ENCODE data around the gene IRS4. TPM values are rescaled to one million over a fixed set of nuclear protein-coding genes. Genes with fewer than 3 reads are reported as not detected.

IRS4 gene
- total RNA-seq, 1 donor from 2014 or later: 70.1 TPM

DNA sequence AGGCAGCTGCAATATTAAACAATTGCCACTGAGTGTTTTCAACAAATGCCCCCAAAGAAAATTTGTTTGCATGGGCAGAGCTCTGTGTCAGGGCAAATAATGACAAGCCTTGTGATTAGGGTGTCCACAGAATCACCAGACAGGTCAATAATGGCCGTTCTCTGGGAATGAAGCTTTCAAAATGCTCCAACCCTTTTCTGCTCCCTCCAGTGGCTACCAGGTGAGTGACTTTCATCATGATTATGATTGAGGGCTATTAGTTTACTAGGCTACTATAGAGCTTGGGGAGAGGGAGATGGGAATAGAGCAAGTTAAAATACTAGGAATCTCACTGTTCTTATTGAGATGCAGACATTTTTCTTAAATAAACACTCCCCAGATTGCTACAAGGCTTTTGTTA, 23.5 kb downstream of the IRS4 start:
- TF ChIP-seq EZH2phosphoT487 (IDR thresholded peaks at IDR 0.05): no peak
- no peak for TF ChIP-seq EZH2 (IDR thresholded peaks at IDR 0.05)
- TF ChIP-seq, protein P1, sequence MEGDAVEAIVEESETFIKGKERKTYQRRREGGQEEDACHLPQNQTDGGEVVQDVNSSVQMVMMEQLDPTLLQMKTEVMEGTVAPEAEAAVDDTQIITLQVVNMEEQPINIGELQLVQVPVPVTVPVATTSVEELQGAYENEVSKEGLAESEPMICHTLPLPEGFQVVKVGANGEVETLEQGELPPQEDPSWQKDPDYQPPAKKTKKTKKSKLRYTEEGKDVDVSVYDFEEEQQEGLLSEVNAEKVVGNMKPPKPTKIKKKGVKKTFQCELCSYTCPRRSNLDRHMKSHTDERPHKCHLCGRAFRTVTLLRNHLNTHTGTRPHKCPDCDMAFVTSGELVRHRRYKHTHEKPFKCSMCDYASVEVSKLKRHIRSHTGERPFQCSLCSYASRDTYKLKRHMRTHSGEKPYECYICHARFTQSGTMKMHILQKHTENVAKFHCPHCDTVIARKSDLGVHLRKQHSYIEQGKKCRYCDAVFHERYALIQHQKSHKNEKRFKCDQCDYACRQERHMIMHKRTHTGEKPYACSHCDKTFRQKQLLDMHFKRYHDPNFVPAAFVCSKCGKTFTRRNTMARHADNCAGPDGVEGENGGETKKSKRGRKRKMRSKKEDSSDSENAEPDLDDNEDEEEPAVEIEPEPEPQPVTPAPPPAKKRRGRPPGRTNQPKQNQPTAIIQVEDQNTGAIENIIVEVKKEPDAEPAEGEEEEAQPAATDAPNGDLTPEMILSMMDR (IDR thresholded peaks at IDR 0.05): no peak
- Histone ChIP-seq H3K9ac (no peak overlapping the region), H3K79me2 (ENCODE audit: low read depth) (no peaks in the 10 kb centered on the region), H3K4me1 (no peaks in the 10 kb centered on the region), H3K4me2 (no peak overlapping the region), H3K9me3 (ENCODE audit: low read depth) (peaks cover 10% of the 10 kb centered on the region), H3F3A (ENCODE audit: low read depth) (no peaks in the 10 kb centered on the region), H4K20me1 (ENCODE audit: low read depth) (no peaks in the 10 kb centered on the region), H3K27ac (no peak overlapping the region), H3K4me3 (no peak overlapping the region), H3K27me3 (no peaks in the 10 kb centered on the region), H2AFZ (replicated peaks) (no peak overlapping the region), H3K36me3 (no peaks in the 10 kb centered on the region)
- Mint-ChIP-seq H3K4me3 (no peak overlapping the region), H3K9me3 (peaks cover 24% of the 10 kb centered on the region), H3K4me1 (no peaks in the 10 kb centered on the region), H3K27me3 (ENCODE audit: insufficient read depth, low read depth) (no peaks in the 10 kb centered on the region), H3K36me3 (no peaks in the 10 kb centered on the region), H3K27ac (no peak overlapping the region)
- DNase-seq (ENCODE audit: low spot score): no peak

DNA sequence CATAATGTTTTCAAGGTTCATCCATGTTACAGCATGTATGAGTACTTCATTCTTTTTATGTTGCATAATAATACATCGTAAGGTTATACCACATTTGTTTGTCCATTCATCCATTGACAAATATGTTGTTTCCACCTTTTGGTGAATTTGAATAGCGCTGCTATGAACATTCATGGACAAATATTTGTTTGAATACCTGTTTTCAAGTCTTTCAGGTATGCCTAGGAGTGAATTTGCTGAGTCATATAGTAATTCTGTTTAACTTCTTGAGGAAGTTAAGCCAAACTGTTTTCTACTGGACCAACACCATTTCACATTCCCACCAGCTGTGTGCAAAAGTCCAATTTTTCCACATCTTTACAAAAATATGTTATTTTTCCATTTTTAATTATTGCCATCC, 31.5 kb downstream of the IRS4 start:
- H3K27me3 Mint-ChIP-seq (ENCODE audit: insufficient read depth, low read depth): no peaks in the 10 kb centered on the region
- H3K4me3 Mint-ChIP-seq: no peak overlapping the region
- H3K9ac ChIP-seq: no peak overlapping the region
- no peak overlapping the region for H3K4me2 ChIP-seq
- no peaks in the 10 kb centered on the region for H3K9me3 Mint-ChIP-seq
- no peaks in the 10 kb centered on the region for H3K27me3 ChIP-seq
- H3K4me1 ChIP-seq: peaks cover 4% of the 10 kb centered on the region
- TF ChIP-seq, protein P1 (IDR thresholded peaks at IDR 0.05): no peak
- TF ChIP-seq EZH2 (IDR thresholded peaks at IDR 0.05) (no peak), EZH2phosphoT487 (IDR thresholded peaks at IDR 0.05) (no peak)
- no peaks in the 10 kb centered on the region for H3F3A ChIP-seq (ENCODE audit: low read depth)
- H3K79me2 ChIP-seq (ENCODE audit: low read depth): no peaks in the 10 kb centered on the region
- no peaks in the 10 kb centered on the region for H3K36me3 Mint-ChIP-seq
- H3K36me3 ChIP-seq: no peaks in the 10 kb centered on the region
- H3K9me3 ChIP-seq (ENCODE audit: low read depth): no peaks in the 10 kb centered on the region
- H3K27ac Mint-ChIP-seq: no peak overlapping the region
- peaks cover 3% of the 10 kb centered on the region for H3K4me1 Mint-ChIP-seq
- H4K20me1 ChIP-seq (ENCODE audit: low read depth): no peaks in the 10 kb centered on the region
- H3K27ac ChIP-seq: no peak overlapping the region
- no peak overlapping the region for H2AFZ ChIP-seq (replicated peaks)
- no peak overlapping the region for H3K4me3 ChIP-seq
- DNase-seq (ENCODE audit: low spot score): no peak

DNA sequence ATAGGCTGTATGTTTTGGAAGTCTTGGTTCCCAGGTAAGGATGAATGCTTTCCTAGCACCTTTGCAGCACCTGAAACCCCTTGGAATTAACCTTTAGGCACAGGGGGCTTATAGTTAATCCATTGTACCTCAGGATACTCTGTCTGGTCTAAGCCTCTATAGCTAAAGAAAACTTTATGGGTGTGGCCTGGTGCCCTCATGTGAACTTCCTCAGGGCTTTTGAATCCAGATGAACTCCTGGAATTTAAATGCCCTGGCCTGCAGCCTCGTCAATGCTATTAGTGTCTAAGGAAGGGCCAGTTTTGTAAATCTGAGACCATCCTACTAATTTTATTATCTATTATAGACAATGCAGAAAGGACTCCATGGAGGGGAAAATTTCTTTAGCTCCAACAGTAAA, 33.8 kb downstream of the IRS4 start:
- Histone ChIP-seq H3K4me2 (no peak overlapping the region), H2AFZ (replicated peaks) (no peak overlapping the region), H3K27ac (no peak overlapping the region), H3K36me3 (no peaks in the 10 kb centered on the region), H4K20me1 (ENCODE audit: low read depth) (no peaks in the 10 kb centered on the region), H3K9ac (no peak overlapping the region), H3K4me3 (no peak overlapping the region), H3F3A (ENCODE audit: low read depth) (peaks cover 4% of the 10 kb centered on the region), H3K79me2 (ENCODE audit: low read depth) (no peaks in the 10 kb centered on the region), H3K27me3 (no peaks in the 10 kb centered on the region), H3K4me1 (peaks cover 8% of the 10 kb centered on the region), H3K9me3 (ENCODE audit: low read depth) (no peaks in the 10 kb centered on the region)
- H3K36me3 Mint-ChIP-seq: peaks cover 2% of the 10 kb centered on the region
- H3K4me3 Mint-ChIP-seq: no peak overlapping the region
- no peaks in the 10 kb centered on the region for H3K9me3 Mint-ChIP-seq
- peaks cover 3% of the 10 kb centered on the region for H3K4me1 Mint-ChIP-seq
- no peak overlapping the region for H3K27ac Mint-ChIP-seq
- H3K27me3 Mint-ChIP-seq (ENCODE audit: insufficient read depth, low read depth): no peaks in the 10 kb centered on the region
- TF ChIP-seq, protein P1 (IDR thresholded peaks at IDR 0.05): no peak
- TF ChIP-seq EZH2phosphoT487 (IDR thresholded peaks at IDR 0.05): no peak
- no peak for TF ChIP-seq EZH2 (IDR thresholded peaks at IDR 0.05)
- peak; percentile 5 for DNase-seq (ENCODE audit: low spot score)
